Stomach (tissue), 4 donors: ENCODE results near the gene FOXC2.

Experiments used
- CTCF ChIP-seq, 7 experiments: fragments of 450-650 bp in 4 of 7; fragments of 200-600 bp in 3 of 7; sonication (generic) in 3 of 7; IDR thresholded peaks; one replicate each; pipeline ENCODE4 v1.5.1; 2016 to 2019; ENCODE audit warnings: antibody characterized with exemption in 7 of 7, control low read depth in 2 of 7, mild to moderate bottlenecking in 1 of 7
- POLR2A ChIP-seq, 4 donors: fragments of 450-650 bp; IDR thresholded peaks; one replicate each; pipeline ENCODE4 v1.6.1; 2016; ENCODE audit warnings: antibody characterized with exemption in 4 of 4, control low read depth in 2 of 4, mild to moderate bottlenecking in 1 of 4, moderate library complexity in 1 of 4

- TF ChIP-seq POLR2A (IDR thresholded peaks at IDR 0.05) = no peak
- no peak for TF ChIP-seq CTCF (IDR thresholded peaks at IDR 0.05)
Observed at GRCh38 chr16:86597126-86597879, 30.7 kb downstream of the FOXC2 start.
